HL-60/S4 treated with phorbol 12-myristate 13-acetate at 8.2 ng/mL for 4 days and 3 days (cell line): Measurements from ENCODE around the gene EIF5A.

Source experiments
- in situ Hi-C: fragments of 300-500 bp; cut with MboI; formaldehyde crosslinking; loops from 2 replicates; pipeline ENCODE4 v1.15.0; 2022; ENCODE audit warnings: low sequenced_read_pairs

Gene EIF5A

DNA sequence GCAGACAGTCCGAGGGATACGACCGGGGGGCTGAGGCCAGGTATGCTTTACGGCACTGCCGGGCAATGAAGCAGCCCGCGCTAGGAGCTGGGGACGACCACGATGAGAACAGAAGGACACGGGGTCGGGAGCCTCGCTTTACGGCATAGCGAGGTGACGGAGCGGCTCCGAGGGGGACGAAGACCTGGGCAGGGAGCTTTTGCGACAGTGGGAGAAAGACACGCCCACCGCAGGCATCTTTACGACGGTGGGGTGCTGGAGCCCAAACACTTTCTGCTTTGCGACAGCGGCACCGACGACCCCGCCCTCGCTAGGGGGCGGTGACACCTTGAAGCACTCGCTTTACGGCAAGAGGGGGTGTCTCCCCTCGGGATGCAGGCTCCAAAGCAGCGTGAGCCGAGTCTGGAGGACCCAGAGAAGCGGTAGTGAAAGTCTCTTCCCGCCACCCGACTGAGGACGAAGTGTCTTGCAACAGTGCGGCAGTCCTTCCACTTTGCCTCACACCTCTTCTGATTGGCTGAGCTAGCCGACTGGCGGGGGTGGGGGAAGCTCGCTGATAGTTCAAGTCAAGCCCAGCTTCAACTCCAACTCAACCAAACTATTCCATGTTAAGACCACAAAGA, 22.1 kb downstream of the EIF5A start:
- in situ Hi-C loops, result loop anchor here (25.0 kb wide), 1 partner anchor 358 kb away; the partner anchor contains the start of genes TP53 and WRAP53

DNA sequence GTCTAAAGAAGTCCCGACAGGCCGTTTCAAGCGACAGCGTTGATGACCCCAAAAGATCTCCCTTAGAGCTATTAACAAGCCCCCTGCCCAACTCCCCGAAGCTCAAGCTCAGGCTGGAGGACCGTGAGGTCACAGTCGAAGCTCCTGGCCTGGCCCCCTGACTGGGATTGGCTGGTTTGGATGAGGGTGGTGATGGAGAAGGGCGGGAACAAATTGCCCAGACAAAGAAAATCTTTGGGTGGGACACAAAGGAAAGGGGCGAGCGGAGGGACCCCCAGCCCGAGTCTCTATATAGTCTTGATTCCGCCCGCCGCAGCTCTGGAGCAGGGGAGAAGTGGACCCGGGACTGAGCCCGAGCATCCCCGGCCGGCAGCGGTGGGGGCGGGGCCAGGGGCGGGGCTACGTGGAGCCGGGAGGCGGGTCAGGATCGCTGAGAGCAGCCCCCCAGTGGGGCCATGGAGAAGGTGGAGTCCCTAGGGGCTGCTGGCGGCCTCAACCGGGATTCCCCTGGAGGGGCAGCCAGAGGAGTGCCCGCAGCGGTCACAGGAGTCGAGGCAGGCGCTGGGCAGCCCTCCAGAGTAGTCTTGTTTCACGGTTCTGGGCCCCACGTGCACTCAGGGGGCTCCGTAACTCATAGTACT, 22.7 kb downstream of the EIF5A start:
- in situ Hi-C loops, result loop anchor here (25.0 kb wide), 1 partner anchor 357 kb away; the partner anchor contains the start of genes TP53 and WRAP53

DNA sequence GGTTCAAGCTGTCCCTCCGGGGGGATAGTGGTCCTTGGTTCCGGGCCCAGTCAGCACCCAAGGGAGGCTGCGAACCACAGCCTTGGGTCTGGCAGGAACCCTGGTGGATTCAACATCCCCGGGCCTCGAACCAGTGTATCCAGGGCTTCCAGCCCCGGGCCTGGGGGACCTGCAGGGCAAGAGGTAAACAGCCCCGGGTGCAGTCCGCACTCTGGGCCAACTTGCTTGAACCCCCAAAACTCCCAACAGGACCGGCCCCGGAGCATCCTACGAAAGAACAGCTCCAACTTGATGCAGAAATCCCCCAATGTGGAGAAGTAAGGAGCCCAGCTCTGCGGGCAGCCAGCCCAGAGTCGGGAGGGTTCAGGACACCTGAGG, 23.2 kb downstream of the EIF5A start:
- in situ Hi-C loops, result loop anchor here (25.0 kb wide), 1 partner anchor 357 kb away; the partner anchor contains the start of genes TP53 and WRAP53

DNA sequence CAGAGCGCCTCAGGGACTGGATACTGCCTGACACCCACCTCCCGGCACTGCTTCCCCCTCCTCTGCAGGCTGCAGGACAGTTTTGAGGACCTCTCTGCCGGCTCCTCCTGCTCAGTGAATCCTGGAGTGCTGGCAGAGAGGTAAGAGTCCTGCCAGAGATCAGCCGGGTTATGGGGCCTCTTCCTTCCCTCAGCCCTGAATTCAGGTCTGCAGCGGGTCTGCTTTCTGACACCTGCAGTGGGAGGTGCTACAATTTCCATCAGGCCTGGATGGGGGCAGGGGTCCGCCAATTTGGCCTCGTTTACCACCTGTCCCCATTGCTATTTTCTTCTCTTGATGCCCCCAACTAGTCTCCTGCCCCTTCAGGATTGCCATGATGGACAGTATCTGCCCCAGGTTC, 24.7 kb downstream of the EIF5A start:
- in situ Hi-C loops, result loop anchor here (25.0 kb wide), 1 partner anchor 355 kb away; the partner anchor contains the start of genes TP53 and WRAP53

DNA sequence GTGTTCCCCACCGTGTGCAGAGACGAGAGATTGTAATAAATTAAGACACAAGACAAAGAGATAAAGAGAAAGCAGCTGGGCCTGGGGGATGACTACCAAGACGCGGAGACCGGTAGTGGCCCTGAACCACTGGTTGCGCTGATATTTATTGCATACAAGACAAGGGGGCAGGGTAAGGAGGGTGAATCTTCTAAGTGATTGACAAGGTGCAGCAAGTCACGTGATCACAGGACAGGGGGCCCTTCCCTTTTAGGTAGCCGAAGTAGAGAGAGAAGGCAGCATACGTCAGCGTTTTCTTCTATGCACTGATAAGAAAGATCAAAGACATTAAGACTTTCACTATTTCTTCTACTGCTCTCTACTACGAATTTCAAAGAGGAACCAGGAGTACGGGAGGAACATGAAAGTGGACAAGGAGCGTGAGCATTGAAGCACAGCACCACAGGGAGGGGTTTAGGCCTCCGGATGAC, 25.2 kb downstream of the EIF5A start:
- in situ Hi-C loops, result loop anchor here (25.0 kb wide), 1 partner anchor 355 kb away; the partner anchor contains the start of genes TP53 and WRAP53

DNA sequence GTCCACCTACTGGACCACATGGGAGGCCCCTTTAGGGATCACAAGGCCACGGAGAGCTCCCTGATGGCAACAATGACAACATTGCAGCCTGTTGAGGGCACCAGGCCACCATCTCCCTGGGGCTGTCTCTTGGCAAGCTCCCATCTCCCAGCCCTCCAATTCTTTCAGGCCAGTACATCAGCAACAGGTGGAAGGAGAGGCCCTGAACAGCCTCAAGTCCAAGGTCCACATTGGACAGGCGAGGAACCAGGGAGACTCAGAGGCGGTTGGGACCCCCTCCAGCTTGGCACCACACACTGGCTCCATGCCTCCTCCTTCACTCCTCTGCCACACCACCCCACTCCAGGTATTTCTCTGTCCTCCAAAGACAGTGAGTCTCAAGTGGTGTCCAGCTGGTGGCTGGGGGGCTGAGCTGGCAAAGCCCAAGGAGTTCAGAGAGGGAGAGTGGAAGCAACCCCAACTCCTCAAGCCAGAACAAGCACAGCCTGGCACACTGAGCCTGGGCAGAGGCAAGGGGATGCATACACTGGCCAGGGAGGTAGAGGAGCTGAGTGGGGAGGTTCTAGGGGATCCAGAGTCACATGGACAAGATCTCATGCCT, 27.6 kb downstream of the EIF5A start:
- in situ Hi-C loops, result loop anchor here (25.0 kb wide), 1 partner anchor 352 kb away; the partner anchor contains the start of genes TP53 and WRAP53

DNA sequence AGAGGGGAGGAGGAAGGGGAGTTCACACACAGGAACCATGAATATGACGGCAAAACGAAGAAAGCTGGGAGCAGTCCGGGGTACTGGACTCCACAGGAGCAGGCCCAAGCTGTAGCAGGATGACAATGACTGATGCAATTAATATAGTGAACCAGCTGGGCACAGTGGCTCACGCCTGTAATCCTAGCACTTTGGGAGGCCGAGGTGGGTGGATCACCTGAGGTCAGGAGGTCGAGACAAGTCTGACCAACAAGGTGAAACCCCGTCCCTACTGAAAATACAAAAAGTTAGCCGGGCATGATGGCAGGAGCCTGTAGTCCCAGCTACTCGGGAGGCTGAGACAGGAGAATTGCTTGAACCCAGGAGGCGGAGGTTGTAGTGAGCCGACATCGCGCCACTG, 28.3 kb downstream of the EIF5A start:
- in situ Hi-C loops, result loop anchor here (25.0 kb wide), 1 partner anchor 352 kb away; the partner anchor contains the start of genes TP53 and WRAP53

DNA sequence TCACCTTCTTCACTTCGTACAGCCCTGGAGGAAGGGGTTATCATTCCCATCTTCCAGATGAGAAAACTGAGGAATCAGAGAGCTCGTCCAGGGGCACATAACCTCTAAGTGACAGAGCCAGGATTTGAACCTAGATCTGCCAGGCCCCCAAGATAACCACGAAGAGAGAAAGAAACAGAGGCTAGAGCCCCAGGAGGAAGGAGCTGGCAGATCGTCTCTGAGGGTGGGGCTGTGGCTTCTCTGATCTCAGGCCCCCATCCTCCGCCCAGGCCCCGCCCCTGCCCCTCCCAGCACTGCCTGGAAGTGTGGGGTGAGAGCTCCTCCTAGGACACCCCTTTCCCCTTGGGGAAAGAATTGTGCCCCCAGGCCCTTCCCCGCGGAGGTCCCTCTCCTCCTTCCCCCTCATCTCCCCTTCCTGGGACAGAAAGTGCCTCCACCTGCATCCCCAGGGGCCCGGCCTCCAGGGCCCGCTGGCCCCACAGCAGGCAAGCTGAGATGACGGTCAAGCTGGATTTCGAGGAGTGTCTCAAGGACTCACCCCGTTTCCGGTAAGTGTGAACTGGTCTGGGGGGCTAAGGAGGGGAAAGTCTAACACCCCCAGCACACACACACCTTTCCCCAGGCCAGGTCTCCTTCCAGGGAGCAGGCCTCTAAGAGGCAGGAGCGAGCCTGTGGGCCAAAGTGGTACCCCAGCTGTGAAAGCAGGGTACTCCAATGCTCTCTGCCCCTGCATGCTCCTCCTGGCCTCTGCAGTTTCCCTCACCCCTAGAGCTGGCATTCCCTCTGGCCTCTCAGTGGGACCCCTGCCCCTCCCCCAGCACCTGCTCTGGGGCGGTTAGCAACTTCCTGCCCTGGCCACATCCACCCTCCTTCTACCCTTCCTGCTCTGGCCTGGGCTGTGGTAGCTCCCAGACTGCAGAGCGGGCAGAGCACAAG, 29.1 kb downstream of the EIF5A start, which contains the start of gene ACAP1:
Gene ACAP1, plus strand, starts transcription at position 290 of the 936 bp plus-strand sequence. Its CDS starts 206 bp downstream, at position 496.
- in situ Hi-C loops, result loop anchor here (25.0 kb wide), 1 partner anchor 351 kb away; the partner anchor contains the start of genes TP53 and WRAP53

DNA sequence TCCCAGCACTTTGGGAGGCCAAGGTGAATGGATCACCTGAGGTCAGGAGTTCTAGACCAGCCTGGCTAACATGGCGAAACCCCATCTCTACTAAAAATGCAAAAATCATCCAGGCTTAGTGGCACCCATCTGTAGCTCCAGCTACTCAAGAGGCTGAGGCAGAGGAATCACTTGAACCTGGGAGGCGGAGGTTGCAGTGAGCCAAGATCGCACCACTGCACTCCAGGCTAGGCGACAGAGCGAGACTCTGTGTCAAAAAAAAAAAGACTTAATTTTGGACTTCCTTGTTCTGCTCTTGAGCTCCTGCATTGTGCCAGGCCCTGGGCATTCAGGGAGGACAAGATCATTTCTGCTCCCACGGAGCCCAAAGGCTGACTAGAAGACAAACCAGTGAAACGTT, 30.2 kb downstream of the EIF5A start:
- in situ Hi-C loops, result loop anchor here (25.0 kb wide), 1 partner anchor 350 kb away; the partner anchor contains the start of genes TP53 and WRAP53

DNA sequence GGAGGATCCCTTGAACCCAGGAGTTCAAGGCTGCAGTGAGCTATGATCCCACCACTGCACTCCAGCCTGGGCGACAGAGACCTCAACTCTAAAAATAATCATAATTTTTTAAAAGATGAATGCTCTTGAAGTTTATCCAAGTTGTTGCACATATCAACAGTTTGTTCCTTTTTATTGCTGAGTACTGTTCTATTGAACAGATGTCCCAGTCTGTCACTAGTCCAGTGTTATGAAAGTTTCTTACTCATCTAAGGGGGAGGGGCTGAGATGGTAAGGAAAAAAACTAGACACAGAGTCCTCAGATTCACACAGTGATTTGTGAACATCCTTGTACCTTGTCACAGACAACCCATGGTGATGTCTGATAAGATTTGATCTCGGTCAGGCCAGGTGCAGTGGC, 32.8 kb downstream of the EIF5A start:
- in situ Hi-C loops, result loop anchor here (25.0 kb wide), 1 partner anchor 347 kb away; the partner anchor contains the start of genes TP53 and WRAP53

DNA sequence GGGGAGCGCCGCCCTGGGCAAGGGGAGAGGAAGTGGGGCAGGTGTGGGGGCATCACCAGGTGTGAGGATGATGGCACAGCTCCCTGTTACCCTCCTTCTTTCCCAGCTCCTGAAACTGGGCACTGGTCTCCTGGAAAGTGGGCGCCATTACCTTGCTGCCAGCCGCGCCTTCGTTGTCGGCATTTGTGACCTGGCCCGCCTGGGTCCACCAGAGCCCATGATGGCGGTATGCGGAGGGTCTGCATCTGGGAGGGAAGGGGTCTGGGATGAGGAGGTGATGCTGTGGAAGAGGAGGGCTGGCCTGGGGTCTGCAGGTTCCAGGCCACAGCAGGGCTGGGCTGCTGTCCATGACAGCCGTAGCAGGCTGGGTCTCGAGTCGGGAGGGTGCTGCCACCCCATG, 34.4 kb downstream of the EIF5A start:
- in situ Hi-C loops, result loop anchor here (25.0 kb wide), 1 partner anchor 345 kb away; the partner anchor contains the start of genes TP53 and WRAP53

DNA sequence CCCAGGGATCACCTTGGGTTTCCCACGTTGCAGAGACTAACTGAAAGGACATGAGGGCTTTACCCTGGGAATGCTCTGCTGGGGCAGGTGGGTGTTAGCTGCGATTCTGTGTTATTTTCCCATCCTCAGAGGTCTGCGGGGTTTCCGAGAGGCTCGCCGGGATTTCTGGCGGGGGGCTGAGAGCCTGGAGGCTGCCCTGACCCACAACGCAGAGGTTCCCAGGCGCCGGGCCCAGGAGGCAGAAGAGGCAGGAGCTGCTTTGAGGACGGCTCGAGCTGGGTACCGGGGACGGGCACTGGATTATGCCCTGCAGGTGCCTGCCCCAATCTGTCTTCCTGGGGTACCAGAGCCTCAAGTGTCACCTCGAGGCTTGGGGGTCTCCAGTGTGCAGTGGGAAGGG, 35.8 kb downstream of the EIF5A start:
- in situ Hi-C loops, result loop anchor here (25.0 kb wide), 1 partner anchor 344 kb away; the partner anchor contains the start of genes TP53 and WRAP53

DNA sequence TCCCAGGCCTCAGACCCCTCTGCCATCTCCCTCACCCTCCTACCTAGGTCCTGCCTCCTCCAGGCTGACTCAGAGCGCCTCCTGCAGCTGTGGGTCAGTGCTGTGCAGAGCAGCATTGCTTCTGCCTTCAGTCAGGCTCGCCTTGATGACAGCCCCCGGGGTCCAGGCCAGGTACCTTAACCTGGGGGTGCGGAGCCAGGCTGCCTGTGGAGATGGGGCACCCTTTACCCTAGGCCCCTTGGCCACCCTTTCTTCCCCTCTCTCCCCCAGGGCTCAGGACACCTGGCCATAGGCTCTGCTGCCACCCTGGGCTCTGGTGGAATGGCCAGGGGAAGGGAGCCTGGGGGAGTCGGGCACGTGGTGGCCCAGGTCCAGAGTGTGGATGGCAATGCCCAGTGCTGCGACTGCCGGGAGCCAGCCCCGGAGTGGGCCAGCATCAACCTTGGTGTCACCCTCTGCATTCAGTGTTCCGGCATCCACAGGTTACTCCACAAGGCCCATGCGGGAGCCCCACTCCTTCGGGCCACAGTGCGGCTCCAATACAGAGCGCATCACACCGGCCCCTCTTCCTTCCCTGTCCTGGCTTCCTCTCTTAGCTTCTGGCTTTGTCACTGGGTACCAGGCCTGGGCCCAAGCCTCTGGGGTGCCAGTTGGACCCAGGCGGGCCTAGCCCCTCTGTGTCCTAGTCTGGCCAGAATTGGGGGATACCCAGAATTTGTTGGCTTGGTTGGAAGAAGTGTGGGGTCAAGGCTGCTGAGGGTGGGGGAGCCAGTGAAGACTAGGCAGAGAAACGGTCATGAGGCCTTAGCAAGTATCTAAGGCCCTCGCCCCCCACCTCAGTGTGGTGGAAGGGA, 39.6 kb downstream of the EIF5A start:
- in situ Hi-C loops, result loop anchor here (25.0 kb wide), 1 partner anchor 340 kb away; the partner anchor contains the start of genes TP53 and WRAP53

DNA sequence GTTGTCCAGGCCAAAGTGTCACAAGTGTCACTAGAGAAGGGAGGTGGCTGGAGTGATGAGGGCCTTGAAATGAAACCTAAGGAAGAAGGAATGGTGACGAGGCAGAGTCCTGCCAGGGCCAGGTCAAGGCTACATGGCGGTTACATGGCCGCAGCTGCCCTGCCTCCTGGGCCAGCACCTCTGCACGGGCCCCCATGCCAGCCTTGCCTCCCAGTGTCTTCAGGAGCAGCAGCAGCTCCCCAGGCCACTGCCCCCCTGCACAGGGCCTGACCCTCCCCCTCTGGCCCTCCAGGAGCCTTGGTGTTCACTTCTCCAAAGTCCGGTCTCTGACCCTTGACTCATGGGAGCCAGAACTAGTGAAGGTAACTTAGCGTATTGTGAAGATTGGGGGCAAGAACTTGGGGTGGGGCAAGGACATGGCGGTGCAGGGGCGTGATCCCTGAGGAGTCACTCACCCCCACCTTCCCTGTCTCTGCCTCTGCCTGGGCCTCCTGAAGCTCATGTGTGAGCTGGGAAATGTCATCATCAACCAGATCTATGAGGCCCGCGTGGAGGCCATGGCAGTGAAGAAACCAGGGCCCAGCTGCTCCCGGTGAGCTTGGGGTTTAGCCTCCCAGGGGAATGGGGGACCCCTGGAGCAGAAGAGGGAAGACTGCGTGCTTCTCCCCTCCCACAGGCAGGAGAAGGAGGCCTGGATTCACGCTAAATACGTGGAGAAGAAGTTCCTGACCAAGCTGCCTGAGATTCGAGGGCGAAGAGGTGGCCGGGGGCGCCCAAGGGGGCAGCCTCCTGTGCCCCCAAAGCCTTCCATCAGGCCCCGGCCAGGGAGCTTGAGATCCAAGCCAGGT, 40.4 kb downstream of the EIF5A start:
- in situ Hi-C loops, result loop anchor here (25.0 kb wide), 1 partner anchor 339 kb away; the partner anchor contains the start of genes TP53 and WRAP53

DNA sequence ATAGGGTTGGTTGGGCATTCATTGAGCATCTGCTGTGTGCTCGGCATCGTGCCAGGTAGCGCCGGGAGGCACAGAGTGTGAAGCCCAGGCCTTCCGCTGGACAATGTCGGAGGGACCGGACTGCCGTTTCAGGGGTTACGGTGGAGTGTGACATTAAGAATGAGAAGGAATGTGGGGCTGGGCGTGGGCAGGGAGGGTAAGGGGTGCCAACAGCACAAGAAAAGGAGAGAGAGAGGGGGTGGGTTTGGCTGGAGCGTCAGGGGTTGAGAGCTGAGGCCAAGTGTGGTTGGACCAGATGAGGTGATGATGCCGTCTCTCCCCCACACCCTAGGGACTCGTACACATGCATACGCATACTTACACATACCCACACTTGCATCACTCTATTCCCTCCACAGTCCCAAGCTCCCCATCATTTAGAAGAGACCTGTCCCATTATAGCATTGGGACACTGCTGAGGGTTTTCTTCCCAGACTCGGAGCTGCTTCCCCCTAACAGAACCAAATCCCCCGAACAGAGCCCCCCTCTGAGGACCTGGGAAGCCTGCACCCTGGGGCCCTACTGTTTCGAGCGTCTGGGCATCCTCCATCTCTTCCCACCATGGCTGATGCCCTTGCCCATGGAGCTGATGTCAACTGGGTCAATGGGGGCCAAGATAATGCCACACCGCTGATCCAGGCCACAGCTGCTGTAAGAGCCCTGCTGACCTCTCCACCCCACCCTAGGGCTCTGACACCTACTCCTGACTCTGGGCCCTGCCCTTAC, 41.2 kb downstream of the EIF5A start:
- in situ Hi-C loops, result loop anchor here (25.0 kb wide), 1 partner anchor 339 kb away; the partner anchor contains the start of genes TP53 and WRAP53

DNA sequence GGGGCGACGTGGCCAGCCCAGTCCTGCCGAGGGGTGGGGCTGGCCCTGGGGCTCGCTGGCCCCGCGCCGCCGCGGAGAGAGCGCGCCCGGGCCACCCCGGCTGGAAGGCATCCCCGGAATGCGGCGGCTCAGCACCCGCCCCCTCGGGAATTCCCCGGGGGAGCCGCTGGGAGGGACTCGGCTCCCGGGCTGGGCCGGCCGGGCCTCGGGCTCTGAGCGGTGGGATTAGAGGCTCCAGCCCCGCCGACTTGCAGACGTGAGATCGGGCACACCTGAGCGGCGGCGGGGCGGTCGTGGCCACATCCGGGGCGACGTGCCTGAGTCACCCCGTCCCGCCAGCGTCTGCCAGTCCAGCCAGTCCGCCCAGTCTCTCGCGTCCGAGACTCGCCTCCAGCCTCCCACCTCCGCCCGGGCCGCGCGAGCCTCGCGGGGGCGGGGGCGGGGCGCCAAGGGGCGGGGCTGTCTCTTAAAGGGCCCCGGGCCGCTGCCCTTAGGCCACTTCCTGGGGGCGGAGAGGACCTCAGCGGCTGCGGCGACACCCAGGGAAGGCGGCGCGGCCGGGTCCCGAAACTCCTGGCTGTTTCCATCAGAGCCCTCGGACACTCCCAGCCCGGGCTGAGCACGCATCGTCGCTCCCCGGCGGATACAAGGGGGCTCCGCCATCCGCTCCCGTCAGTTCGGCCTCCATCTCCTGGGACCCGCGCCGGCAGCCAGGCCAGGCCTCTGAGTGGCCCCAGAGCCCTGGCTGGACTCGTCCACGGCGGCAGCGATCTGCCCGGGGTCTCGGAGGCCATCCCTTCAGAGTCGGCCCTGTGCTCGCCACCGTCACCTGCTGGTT, 44.5 kb downstream of the EIF5A start, which contains the start of gene KCTD11:
Gene KCTD11, plus strand, starts transcription at position 498 of the 838 bp plus-strand sequence.
- in situ Hi-C loops, result loop anchor here (25.0 kb wide), 1 partner anchor 185 kb away; the partner anchor contains the start of gene TNFSF12
